Epidermal melanocyte (primary cell): ENCODE measurements around the gene TASL.
"Not testable (repeated sequence)": the region's sequence is repeated elsewhere in the genome, so short reads cannot be mapped to it uniquely, and the experiment has no call there.

Experiments used
- DNase-seq: peaks from one replicate; pipeline ENCODE4 v3.0.0; 2011; ENCODE audit warnings: low spot score; ENCODE audit not compliant: insufficient read length

TASL gene, protein sequence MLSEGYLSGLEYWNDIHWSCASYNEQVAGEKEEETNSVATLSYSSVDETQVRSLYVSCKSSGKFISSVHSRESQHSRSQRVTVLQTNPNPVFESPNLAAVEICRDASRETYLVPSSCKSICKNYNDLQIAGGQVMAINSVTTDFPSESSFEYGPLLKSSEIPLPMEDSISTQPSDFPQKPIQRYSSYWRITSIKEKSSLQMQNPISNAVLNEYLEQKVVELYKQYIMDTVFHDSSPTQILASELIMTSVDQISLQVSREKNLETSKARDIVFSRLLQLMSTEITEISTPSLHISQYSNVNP

DNA sequence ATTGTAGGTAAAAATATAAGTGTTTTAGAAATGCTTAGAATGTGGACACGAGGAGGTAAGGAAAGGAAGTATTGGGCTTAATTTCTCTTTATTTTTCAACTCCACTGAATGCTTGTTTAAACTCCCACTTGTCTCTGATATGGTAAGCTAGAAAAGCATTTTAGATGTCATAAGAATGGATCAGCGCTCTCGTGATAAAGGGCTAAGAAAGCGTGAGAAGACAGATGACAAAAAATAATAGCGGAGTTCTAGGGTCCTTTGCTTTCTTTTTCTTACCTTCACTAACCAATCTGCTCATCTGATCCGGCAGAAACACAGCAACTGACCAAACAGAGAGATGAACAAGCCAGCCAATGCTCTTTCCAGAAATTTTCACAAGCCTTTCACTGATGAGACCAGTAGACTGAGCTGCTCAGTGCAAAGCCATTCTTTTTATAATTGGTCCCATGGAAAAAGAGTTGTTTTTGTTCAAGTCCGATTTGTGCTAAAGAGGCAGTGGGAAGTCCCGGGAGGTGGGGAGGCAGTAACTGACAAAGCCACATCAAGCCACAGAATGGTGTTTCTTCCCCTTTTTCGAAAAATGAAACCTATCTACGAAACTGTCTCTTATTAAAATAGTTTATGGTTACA is at the start of gene TASL:
Gene TASL, minus strand, starts transcription at position 405 of the 630 bp plus-strand sequence. CDS start 17,411 bp downstream, outside the sequence.
- DNase-seq = no peak

DNA sequence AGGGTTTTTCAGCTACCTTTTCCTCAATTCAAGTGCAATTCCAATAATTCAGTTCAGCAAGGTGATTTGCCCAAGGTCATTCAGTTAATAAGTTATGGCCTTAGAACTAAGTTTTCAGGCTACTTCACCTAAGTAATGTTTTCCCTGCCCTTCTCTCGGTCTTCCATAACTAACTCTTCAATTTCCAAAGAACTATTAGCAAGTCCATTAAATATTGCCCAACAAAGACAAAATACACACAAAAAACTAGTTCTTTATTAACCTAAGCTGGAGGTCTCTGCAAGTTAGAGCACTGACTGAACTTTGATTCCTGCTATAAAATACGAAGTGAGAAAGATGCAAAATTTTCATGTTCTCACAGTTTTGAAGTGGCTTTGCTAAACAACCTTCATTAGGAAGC is 48.8 kb upstream of the TASL start:
- DNase-seq = no peak

DNA sequence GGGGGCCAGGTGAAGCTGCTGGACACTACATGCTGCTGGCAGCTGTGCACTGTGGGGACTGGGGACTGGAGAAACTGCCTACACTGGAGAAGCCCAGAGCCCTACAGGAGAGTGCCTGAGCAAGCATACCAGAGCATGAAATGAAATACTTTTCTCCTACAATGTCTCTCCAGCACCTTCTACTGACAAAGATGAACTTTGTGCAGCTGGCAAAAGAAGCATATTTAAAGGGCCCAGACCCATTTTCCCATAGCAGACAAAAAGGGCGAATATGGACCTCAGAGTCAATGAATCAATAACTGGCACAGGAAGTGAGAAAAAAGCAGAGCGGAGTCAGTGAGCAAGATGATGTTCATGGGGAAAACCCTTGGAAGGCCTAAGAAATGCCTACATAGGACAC is 44.8 kb upstream of the TASL start:
- no peak for DNase-seq

DNA sequence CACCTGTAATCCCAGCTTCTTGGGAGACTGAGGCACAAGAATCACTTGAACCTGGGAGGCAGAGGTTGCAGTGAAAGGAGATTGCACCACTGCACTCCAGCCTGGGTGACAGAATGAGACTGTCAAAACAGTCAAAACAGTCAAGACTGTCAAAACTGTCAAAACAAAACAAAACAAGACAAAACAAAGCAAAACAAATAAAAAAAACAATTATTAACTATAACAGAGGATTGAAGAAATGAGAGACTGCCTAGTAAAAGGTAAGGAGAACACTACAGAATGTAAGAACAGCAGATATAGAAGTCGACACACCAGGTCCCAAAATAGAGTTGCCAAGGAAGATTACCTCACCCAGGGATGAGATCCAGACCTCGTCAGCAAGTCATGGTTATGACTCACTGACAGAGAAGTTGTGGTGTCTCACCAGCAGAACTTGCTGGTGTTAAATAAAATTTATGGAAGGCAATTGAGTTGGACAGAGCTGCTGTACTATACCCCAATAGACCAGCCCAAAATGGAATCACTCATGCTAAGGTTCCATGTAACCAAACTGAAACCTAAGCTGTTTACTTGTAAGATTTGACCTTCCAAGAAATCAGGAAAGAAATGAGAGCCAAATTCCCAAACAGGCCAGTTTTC is 43.5 kb upstream of the TASL start:
- no peak for DNase-seq

DNA sequence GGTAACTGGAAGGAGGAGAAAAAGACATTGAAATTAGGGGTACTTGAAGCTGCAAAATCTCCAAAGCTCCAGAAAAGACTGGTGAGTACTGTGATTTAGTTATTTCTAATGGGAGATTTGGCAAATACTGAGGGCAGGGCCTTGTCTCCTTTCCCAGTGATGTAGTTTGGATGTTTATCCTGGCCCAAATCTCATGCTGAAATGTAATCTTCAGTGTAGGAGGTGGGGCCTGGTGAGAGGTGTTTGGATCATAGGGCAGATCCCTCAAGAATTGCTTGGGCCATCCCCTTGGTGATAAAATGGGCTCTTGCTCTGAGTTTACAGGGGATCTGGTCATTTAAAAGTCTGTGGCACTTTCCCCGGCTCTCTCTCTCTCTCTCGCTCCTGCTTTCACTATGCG is 42.6 kb upstream of the TASL start:
- DNase-seq = no peak

DNA sequence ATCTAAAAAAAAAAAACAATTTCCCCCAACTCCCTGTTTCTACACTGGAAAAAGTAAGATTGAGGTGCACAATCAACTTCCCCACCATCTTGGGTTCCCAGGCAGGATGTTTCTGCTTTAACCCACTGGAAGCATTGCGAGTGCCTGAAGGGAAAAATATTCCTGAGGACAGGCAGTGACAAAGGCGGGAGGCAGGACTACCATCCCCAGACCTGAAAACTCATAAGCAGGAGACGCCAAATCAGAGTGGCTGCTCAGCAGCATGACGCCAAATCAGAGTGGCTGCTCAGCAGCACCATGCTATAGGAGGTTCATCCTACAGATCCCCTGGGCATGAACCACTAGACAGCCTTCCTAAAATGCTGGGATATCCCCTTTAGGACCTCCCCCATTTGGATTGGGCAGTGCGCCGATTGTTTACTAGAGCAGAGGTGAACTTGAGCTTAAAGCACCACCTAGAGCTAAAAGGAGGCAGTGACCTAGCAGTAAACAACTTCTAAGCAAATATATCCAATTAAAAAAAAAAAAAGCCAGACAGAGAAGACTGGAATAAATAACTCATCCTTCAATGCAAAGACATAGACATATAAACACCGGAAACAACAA is 40.7 kb upstream of the TASL start:
- DNase-seq = no peak

DNA sequence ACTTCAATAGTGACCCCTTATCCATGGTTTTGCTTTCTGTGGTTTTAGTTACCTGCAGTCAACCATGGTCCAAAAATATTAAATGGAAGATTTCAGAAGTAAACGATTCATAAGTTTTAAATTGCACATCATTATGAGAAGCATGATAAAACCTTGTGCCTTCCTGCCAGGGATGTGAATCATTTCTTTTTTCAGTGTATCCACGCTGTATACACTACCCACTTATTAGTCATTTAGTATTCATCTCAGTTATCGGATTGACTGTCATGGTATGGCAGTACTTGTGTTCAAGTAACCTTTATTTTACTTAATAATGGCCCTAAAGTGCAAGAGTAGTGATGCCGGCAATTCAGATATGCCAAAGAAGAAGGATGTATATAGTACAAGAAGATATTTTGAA is 37.7 kb upstream of the TASL start:
- DNase-seq = no peak

DNA sequence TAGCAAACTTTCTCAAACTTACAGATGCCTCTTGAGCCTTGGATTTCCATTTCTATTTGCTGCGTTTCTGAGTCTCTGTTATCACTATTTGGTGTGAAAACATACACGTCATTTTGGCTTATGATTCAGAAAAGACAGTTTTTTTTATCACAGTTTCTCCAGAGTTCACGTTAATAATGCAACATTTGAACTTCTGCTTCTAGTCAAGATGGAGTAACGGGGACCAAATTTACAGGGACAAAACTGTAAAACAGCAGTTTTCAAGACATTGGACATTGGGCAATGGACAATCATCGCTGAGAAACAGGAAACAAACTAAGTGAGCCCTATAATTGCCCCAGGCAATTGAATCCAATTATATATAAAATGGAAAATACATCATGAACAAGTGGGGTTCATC is 36.2 kb upstream of the TASL start:
- DNase-seq = no peak

DNA sequence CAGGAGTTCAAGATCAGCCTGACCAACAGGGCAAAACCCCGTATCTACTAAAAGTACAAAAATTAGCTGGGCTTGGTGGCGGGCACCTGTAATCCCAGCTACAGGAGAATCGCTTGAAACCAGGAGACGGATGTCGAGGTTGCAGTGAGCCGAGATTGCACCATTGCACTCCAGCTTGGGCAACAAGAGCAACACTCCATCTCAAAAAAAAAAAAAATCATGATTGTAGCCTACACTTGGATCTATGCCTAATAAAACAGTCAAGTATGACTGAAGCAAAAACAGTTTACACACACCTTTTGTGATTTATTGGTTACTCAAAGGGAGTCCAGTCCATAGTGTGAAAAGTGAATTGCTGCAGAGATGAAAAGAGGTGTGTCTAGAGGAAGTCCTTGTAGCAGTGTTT is 34.7 kb upstream of the TASL start:
- DNase-seq = no peak

DNA sequence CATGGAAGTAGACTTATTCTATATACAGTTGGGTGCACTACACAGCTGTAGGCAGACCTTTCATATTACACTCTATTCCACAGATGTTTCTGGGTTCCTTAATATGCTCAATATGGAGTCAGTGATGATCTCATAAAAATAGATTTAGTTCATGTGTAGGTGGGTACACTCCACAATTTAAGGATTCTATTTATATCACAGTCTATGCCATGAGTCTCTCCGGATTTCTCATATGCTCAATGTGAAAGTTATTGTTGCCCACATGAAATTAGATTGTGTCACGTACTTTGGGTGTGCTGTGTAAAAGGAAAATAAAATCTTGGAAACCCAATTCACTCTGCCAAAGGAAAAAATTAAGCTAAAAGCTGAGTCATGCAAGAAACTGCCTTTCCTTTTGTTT is 32.5 kb upstream of the TASL start:
- no peak for DNase-seq

DNA sequence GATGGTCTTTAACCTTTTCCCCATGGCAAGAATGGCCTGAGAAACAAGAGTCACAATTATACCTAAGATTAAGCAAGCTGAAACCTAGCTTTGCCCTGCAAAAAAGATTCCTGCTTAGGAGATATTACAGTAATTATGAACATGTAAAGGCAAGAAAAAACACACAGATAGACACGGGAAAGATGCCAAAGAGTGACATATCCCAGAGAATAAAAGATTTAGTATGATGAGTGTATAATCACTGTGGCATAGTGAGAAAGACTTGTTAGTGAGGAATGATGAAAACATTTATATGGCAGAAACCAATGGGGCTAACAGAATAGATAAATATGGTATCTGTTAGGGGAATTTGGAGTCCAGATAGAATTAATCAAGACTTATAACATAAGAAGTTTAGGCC is 29.6 kb upstream of the TASL start:
- no peak for DNase-seq

DNA sequence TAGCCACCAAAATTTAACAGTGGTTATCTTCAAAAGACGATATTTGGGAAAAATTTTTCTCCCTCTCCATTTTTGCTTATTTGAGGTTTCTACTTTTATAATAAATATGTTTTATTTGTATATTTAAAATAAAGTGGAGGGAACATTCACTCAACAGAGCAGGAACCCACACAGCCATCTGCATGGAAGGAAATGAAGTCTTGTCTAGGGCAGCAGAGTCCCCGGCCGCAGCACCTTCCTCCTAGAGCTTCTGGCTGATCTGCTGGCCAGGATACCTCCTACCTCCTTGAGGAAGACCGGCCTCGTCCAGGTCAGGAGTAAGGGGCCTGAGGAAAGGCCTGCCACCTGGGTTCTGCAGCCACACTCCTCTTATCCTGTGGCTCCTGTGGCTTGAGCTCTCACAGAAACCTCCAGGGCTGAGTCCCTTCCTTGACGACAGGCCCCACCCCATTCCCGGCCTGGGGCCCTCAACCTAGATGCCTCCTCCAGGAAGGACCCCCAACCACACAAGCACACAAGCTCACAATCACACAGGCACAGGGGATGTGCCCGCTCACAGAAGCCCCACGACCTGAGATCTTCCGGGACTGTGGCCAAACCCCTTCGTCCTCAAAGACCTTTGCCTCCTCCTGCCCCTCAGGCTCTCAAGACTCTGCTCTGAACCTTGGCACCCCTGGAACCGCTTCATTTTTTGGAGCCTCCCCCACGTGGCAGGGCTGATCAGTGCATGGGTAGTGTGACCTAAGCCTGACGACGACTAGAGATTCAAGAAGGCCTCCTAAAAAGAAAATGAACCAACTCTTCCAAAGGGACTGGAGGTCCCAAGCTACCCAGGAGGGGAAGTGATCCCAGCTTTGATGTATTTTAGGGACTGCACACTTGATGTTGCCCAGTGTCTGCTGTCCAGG is 23.0 kb upstream of the TASL start:
- DNase-seq = not testable (repeated sequence)

DNA sequence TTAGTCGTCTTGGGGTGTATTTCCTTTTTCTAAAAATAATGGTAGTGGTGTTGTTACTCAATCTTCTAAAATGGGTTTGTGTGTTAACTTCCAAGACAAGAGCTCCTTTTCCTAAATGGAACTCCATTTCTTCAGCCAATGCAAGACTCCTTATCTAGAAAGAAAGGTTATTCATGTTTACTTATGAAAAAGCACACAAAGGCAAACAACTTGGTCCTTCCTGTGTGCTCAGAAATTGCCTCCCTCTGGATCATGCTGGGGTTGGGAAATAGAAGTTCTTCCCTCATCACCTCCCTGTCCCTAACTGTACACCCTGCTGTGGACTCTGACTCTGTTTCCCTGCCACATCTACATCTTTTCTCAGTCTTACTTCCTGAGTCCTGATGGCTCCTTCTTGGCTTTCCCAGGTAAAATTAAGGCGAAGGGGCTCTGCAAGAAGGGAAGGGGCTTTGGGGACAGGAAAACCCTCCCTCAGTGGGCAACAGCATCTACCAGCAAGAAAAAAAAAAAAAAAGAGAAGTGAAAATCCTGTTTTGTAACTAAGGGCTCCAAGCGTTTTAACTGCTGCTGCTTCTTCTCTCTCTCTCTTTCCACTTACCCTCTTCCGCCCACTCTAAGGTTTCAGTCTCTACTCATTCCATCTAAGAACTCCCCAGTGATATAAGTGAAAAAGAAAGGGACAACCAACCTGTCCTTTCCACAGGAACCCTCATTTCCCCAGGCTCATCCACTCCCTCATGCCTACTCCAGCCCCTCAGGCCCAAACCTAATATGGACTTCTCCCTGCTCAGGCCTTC is 19.8 kb upstream of the TASL start:
- DNase-seq = no peak

DNA sequence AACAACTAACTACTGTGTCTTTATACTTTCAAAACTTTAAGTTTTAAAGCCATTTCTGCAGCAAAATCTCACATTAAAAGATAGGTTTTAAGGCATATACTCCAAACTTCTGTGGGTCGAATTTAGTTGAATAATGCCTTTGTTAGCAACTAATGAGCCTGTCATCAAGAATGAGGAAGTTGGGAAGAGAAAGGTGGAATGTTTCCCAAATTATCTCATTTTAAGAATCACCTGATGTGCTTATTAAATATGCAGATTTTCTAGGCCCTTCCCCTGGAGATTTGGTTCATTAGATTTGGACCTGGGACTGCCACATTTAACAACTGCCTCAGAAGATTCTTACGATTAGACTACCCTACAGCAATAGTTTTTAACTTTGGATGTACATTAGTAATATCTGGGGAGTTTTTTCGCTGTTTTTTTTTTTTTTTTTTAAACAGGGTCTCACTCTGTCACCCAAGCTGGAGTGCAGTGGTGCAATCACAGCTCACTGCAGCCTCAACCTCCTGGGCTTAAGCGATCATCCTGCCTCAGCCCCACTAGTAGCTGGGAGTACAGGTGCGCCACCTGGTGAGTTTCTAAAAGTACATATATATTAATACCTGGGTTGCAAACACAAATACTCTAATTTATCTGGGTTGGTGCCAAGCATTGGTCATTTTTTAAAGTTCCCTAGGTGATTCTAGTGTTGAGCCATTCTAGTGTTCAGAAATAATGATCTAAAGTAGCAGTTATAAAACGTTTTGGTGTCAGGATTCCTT is 16.1 kb upstream of the TASL start:
- DNase-seq = no peak

DNA sequence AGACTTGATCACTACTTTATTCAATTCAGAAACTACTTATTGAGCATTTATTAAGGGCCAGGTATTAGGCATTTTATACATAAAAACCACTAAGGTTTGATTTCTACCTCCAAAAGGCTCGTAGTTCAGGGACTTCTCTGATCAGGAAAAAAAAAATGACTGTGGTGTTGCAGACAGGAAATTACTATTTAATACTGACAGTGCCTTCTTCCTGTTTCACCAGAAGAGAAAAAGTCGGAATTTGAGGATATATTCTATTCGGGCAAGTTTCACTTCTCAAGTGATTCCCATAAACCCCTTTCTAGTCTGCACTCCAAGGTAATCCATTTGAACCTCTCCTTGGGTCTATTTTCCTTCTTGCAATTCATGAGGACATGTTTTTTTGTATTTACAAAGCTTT is 15.3 kb upstream of the TASL start:
- no peak for DNase-seq

DNA sequence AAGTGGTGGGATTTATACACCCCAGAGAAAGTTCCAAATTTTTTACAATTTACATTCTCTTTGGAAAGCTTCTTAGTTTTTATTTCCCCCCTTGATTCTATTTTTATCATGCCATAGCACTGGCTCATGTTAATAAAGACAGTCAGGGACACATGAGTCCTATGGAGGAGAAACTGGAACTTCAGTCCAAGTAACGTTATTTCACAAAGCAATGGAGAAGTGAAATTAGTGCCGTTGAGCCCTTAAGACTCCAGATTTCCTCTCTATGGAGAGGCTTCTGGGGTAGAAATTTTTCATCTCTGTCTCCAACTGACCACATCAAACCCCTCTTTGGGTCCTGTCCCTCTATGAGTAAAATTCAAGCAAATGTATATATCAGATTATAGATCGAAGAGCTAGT is 12.8 kb upstream of the TASL start:
- DNase-seq = no peak

DNA sequence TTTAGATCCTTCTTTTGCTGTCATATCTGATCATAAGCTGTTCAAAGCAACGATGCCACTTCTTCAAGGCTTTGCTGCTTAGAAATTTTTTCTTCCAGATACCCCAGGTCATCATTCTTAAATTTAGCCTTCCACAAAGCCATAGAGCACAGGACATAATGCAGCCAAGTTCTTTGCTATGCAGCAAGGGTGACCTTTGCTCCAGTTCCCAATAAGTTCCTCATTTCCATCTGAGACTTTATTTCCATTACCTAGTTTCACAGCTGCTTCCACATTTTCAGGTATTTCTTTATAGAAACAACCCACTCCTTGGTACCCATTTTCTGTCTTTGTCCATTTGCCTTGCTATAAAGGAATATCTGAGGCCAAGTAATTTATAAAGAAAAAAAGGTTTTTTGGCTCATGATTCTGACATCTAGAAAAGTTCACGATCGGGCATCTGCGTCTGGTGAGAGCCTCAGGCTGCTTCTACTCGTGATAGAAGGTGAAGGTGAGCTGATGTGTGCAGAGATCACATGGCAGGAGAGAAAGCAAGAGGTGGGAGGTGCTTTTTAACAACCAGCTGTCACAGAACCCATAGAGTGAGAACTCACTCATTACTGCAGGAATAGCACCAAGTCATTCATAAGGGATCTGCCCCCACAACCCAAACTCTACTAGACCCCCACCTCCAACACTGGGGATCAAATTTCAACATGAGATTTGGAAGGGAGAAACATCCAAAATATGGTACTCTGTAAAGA is 11.8 kb upstream of the TASL start:
- DNase-seq = no peak

DNA sequence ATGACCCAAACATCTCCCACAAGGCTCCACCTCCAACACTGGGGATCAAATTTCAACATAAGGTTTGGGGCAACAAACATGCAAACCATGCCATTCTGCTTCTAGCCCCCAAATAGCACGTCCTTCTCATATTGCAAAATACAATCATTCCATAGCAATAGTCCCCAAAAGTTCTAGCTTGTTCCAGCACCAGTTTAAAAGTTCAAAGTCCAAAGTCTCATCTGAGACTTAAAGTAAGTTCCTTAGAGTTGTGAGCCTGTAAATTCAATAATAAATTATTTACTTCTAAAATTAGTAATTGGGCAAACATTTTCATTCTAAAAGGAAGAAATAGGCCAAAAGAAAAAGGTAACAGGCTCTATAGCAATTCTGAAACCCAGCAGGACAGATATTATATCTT is 8.9 kb upstream of the TASL start:
- no peak for DNase-seq

DNA sequence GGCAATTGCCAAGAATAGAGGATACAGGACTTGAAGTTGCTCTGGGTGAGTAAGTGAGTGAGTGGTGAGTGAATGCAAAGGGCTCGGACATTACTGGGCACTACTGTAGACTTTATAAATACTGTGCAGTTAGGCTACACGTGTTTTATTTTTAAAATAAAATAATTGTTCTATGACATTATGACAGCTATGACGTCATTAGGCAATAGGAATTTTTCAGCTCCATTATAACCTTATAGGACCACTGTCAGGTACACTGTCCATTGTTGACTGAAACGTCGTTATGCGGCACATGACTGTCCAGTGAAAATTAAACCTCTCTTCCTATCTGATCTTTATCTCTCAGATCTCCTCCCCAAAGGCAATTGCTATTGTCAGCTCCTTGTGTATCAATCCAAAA is 5.1 kb upstream of the TASL start:
- no peak for DNase-seq
